GM19035 (cell line): Measurements from ENCODE around the gene DICER1.

ENCODE experiments used
- ATAC-seq: cut with Tn5 transposase; IDR thresholded peaks from one replicate; pipeline ENCODE4 v1.9.1; 2021; ENCODE audit not compliant: unreplicated experiment

The DICER1 gene

GRCh38 chr14:95043732-95044462, 113.4 kb downstream of the DICER1 start:
- ATAC-seq: no peak

- ATAC-seq: no peak
Observed at GRCh38 chr14:95043314-95043713, 114.0 kb downstream of the DICER1 start.

GRCh38 chr14:95041477-95042020, 115.8 kb downstream of the DICER1 start:
- no peak for ATAC-seq

GRCh38 chr14:95040708-95041476, 116.4 kb downstream of the DICER1 start:
- no peak for ATAC-seq

- ATAC-seq: no peak
Observed at GRCh38 chr14:95039993-95040348, 117.4 kb downstream of the DICER1 start.

GRCh38 chr14:95039259-95039992, 117.9 kb downstream of the DICER1 start:
- no peak for ATAC-seq

- ATAC-seq: no peak
Observed at GRCh38 chr14:95038521-95039250, 118.6 kb downstream of the DICER1 start.

GRCh38 chr14:95037273-95037672, 120.1 kb downstream of the DICER1 start:
- ATAC-seq: no peak
